ENCODE data around the gene UBE2QL1.

GRCh38 chr5:6446042-6446441, 2.6 kb upstream of the UBE2QL1 start:
- TF ChIP-seq POLR2AphosphoS5 (IDR thresholded peaks at IDR 0.05; ENCODE audit: borderline replicate concordance, low read depth, low read length): no peak
- no peak for TF ChIP-seq EZH2 (IDR thresholded peaks at IDR 0.05)
